IPS-11a (cell line): ENCODE measurements around the gene FTO.

Experiments
- H3K4me3 ChIP-seq: one replicate; pipeline ENCODE4 v1.5.1; 2013; ENCODE audit warnings: low read depth, low read length, control low read depth

The FTO gene

DNA sequence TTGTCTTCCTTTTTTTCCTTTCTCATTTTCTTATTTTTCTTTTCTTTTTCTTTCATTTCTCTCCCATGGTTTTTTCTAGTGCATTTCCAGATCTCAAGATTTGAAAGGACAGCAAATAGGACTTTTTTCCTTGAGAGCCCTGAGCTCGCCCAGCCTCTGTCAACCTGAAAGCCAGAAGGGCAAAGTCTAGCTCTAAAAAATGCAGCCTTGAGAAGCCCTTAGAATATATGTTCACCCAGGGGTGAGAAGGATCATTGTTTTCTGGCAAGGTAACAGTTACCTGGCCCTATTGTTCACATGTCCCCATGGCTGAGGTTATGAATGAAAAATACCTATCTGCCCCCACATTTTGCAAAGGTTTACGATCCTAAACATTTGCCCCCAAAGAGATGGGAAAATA, 364.3 kb downstream of the FTO start:
- no peak overlapping the region for H3K4me3 ChIP-seq

DNA sequence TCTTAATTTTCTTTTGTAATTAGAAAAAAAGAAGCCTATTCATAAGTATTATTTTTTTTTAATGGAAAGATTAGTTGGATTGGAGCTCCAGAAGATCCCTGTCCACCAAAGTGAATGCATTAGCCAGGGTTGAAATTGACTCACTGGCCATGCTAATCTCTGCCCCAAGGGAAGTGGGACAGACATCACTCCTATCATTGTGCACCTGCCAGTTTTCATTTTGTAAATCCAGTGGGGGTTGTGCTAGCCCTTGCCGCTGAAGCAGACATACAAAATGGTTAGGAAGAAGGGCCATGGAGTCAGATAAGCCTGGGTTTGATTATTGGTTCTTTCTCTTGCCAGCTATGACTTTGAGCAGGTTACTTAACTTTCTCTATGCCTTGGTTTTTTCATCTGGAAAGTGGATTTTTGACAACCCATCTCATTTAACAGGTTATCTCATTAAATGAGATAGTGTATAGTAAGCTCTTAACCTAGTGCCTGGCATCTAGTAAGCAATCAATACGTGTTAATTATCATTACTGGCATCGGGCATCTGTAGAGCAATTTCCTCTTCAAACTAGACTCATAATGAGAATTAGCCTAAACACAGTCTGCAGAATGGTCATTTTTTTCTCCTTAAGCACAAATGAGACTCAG, 365.8 kb downstream of the FTO start:
- no peak overlapping the region for H3K4me3 ChIP-seq

DNA sequence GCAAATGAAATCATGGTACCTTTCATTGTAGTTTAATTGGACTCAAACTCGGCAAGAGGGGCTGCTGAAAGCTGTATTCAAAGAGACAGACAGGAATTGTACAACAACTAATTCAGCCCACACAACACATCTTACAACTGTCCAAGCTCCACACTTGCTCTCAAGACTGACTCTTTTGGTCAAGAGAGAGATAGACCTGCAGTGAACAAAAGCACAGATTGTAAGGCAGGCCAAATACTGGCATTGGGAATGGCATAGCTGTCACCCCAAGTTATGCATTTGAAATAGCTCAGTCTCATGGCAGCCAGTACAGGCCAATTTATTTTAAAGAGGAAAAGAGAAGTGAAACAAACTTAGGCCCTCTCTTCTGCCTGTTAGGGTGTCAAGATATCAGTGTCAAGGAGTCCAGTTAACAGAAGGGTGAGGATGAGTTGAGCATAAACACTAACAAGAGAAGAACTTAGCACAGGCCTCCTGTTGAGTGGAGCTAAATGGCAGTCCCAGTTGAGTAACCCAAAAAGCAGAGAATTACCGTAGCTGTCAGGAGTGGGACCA, 366.9 kb downstream of the FTO start:
- H3K4me3 ChIP-seq = no peak overlapping the region

DNA sequence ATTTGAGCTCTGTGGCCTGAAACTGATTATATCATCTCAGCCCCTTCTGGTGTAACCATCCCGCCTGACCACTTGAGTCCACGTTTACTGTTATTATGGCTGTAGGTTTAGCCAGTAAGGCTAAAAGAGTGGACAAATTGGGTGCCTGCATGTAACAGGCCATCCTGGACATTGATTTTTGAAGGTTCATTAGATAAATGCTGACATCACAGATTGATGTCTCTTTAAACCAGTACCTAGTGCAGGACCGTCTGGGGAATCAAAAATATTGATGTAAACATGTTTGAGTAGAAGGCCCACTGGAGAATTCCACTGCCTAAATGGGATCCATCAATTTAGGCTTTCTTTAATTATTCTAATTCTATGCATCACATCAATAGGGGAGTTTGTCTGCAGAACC, 367.6 kb downstream of the FTO start:
- H3K4me3 ChIP-seq = no peak overlapping the region

DNA sequence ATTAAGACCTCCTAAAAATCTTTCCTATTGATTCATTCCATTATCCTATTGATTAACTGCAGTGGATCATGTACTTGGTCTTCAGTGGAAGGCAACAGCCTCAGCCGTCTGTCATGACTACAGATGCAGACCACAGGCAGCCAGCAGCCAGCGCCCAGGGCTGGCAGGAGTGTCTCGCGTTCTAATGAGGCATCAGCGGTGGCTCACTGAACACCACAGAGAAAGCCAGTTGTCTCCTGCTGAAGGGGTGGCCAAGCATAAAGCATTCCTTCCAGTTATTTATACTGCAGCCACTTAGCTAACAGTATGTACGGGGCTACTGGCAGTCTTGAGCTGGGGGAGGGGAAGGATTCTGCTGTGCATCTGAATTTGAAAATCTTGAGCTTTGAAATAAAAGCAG, 368.3 kb downstream of the FTO start:
- no peak overlapping the region for H3K4me3 ChIP-seq

DNA sequence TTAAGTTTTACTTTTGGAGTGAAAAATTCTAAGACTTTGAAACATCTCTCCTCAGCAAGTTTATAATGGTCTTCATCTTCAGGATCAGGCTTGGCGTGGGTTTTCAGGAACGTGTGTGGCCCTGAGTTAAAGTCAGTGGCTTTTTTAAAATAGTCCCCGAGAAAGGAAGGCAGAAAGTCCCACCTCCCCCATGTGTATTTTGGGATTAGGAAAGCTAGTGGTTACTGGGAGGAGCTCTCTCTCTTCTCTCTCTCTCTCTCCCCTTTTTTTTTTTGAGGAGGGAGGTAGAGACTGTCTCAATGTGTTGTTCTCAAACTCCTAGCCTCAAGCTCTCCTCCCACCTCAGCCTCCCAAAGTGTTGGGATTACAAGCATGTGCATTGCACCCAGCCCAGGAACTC, 369.4 kb downstream of the FTO start:
- H3K4me3 ChIP-seq = no peak overlapping the region

DNA sequence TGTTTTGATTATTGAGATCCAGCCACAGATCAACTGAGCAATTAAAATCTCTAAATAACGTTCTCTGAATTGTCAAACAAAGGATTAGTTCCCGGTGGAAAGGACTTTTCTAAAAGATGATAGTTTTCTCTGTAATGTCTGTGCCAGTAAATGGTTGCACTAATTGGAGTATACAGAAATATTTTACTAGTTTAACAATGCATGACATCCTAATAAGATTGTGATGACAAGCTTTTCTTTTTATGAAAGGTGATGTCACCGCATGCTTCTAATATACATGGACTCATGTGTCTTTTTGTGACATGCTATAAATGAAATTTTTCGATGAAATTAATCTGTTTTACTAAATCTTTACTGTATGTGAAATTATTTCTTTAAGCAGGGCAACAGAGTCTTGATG, 371.5 kb downstream of the FTO start:
- H3K4me3 ChIP-seq = no peak overlapping the region

DNA sequence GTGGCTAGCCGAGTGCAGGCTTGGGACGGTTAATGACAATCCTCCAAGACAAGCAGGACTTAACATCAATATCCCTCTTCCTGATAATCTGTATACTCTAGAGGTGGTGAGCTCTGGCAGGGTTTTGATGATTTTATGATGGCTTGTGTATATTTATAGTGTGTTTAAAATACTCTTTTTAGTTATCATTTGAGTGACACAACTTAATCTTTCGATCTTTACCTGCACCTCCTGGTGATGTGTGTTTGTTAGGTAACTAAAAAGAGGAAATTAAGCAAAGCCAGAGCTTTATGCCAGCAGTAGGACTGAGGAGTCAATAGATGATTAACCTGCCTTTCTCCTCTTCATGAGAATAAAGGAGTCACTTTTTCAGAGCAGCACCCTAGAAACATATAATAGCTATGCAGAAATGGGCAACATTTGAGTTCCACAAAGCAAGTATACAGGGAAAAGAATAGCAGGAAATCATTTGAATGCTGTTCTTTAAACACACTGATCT, 372.1 kb downstream of the FTO start:
- H3K4me3 ChIP-seq = no peak overlapping the region

DNA sequence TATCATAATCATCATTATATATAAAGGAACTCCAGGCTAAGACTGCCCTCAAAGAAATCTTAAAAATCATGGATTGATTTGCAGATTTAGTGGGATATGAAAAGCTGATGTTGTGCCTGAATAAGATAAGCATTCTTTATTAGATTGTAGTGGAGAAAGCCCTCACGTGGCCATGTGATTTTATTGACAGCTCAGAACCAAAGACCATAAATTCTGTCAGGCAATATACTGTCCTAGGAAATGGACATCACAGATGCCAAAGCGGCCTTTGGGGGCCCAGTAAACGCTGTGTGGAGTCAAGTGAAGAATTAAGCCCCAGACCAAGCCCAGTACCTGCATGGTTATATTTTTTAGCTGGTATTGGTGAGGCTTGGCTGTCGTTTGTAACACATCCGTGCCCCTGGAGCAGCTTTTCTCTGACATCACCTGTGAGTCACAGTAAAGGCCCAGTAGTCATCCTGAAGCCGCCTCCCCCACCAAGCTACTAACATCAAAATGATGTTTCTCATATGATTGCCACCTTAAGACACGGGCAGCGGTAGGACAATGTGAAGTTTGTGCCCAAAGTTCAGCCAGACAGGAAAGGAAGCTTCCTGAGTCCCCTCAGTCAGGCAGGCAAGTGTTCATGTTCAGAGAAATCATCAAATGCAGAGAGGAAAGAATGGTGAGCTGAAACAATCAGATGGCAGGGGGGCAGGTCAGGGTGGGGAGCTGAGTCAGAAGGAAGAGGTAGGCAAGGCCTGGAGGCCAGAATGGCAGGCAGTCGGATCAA, 373.3 kb downstream of the FTO start:
- no peak overlapping the region for H3K4me3 ChIP-seq

DNA sequence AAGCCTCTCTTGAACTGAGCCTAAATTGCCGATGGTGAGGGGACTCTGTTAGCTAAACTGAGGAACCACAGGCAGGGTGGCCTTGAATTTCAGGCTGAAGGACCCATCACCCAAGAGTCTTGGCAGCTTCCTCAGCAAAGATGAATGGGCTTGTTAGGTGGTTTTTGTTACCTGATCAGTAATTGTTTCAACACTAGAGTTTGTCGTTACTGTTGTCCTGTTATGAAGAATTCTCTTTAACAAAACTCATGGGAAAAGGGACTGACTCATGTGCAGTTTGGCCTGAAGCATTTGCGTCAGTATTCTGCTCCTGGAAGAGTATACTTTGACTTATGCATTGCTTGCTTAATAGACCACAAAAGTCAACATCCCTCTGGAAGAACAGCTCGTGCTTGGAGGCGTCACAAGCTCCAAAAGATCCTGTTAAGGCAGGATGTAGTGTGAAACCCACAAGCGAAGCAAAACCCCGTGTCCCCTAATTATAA, 376.6 kb downstream of the FTO start:
- no peak overlapping the region for H3K4me3 ChIP-seq

DNA sequence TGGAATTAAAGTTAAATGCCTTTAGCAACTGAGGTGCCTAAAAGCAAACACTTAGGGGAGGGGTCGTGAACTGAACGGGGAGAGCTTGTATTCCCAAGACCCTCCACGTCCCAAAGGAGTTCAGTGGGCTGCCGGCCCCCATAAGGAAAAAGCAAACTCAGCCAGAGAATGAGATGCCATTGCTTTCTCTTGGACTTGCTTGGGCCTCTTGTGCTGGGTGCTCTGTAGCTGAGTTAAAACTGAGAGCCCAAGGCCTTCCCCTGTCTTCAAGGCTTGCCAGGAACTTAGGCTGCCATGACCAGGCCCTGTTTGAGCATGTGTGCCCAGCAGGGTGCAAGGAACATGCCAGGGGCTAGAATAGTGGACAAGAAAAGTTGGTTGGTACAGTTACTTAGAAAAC, 382.8 kb downstream of the FTO start:
- H3K4me3 ChIP-seq = no peak overlapping the region

DNA sequence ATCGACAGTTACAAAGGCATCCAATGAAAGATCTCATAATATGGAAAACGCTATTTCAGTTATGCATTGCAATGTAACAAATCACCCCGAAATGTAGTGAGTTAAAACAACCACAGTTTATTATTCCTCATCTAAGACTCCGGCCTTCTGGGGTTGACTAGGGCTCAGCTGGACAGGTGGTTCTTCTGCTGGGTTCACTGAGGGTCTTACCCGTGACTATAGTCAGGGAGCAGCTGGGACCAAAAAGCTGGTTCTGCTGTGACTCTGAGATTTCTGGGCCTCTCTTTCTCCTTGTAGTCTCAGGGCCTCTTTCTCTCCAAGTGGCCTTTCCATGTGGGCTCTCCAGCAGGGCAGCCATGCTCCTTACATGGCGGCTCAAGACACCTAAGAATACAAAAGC, 386.6 kb downstream of the FTO start:
- no peak overlapping the region for H3K4me3 ChIP-seq

DNA sequence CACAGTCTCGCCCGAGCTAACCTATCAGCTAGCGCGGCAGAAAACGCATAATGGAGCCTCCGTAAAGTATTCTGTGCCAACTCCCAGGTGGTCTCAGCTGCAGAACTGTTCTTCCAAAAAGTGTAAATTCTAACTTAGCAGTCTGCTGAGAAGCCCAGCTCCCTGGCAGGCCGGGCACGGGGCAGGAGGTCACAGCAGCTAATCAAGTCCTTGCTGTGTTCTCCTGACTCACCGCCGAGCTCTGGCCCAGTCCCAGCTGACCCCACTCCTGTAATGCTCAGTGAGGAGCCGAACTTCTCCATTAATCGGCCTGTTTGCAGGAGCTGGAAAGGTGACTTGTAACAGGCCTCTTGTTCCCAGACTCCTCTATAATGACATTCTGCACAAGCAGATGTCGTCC, 389.3 kb downstream of the FTO start:
- no peak overlapping the region for H3K4me3 ChIP-seq

DNA sequence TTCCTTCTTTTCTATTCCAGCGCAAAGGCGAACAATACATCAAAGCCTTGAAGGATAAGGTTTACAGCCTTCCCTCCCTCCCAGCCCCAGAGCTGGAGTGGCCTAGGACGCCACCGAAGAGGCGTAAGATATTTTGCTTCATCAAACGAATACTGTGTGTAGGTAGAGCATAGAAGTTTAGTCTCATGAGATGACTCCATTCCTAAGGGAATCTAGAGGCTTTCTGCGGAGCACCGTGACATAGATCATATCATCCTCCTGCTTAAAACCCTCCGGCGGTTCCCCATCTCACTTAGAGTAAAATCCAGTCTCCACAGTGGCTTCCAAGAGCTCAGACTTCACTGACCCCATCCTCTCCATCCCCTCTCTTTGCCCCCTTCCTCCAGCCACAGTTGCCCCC, 390.7 kb downstream of the FTO start:
- H3K4me3 ChIP-seq = no peak overlapping the region

DNA sequence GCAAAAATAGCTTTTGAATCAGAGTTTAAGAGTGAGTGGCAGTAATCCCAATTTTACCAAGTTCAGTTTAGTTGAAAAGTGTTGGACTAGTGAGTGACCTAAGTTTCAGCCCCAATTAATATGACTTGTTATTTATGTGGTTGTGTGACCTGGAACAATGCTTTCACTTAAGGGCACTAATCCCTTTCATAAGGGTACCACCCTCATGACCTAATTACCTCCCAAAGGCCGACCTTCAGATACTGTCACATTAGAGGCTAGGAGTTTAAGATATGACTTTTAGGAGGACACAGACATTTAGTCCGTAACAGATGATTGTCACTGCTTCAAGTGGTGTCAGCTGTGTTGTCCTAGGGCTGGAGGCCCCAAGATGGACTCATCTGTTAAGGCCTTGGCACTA, 392.7 kb downstream of the FTO start:
- H3K4me3 ChIP-seq = no peak overlapping the region

DNA sequence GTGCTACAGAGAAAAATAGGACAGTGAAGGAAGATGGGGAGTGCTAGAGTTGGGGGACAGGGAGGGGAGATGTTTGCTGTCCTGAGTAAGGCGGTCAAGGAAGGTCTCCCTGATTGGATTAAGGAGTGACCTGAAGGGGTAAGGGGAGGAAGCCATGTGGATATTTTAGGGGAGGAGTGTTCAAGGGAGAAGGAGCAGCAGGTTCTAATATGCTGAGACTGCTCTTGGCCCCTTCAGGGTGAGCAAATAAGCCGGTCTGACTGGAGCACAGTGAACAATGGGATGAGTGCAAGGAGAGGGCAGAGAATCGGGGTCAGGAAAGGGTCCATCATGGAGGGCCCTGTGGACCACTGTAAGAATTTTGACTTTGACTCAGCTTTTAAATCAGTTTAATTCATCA, 393.8 kb downstream of the FTO start:
- no peak overlapping the region for H3K4me3 ChIP-seq

DNA sequence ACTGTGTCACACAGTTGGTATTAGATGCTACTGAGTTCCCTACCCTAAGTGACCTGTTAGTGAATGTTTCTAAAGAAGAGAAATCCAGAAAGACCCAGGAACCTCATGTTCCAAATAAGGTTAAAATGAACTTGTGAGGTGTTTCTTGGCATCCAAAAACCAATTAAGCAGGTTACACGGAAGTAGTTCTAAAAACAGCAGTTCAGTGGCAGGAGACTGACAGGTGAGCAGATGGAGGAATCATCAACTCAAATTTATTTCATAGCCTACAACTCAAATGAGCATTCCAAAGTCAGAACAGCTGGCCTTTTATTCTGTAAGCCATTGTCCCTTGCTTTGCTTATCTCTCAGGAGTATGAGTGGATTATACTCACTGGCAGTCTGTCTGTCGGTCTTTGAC, 394.3 kb downstream of the FTO start:
- H3K4me3 ChIP-seq = no peak overlapping the region

DNA sequence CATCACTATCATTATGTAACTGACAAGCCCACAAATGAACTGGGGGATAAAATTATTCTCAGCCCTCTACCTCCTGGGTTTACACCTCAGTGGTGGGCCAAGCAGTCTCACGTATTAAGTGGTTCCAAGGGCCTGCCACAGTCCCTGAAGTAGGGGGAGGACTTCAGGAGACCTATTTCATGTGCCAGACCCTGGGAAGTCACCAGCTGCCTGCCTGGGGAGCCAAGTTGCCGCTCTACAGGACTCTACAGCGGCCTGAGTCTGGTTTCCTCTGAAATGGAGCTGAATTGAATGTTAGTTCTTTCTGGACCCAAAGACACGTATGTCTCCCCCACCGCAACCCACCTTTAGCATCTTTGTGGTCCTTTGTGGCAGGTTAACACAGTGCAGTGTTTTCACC, 395.7 kb downstream of the FTO start:
- no peak overlapping the region for H3K4me3 ChIP-seq

DNA sequence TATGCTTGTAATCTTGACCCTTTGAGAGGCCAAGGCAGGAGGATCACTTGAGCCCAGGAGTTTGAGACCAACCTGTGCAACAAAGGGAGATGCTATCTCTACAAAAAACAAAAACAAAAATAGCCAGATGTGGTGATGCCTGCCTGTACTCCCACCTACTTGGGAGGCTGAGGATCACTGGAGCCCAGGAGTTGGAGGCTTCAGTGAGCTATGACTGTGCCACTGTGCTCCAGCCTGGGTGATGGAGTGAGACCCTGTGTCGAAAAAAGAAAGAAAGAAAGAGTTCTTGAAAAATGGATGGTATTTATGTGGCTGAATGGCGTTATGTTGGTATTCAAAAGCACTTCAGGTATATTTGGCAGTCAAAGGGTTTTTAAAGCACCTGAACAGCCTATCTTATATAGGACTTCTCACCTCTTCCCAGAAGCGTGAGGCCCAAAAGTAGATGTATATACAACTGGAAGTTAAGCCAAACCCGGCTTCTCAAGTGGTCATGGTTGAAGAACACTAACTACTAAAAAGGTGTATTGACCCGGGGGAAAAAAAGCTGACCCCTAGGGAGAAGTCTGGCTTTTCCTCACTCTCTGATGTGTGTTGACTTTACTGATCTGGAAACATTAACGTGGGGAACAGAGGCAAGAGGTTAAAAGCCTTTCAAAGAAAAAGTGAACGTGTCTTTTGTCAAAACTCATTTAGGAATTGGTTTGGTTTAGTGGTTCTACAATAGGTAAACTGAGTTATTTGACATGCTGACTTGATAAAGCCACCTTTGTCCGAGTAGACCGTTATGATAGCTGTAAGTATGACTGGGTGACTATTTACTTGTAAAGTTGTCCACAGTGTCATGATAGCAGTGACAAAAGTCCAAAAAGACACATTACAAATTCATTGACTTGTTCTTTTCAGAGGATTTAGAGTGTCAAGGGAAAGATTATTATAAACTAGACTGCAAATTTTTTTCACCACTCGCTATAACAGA, 399.2 kb downstream of the FTO start:
- no peak overlapping the region for H3K4me3 ChIP-seq

DNA sequence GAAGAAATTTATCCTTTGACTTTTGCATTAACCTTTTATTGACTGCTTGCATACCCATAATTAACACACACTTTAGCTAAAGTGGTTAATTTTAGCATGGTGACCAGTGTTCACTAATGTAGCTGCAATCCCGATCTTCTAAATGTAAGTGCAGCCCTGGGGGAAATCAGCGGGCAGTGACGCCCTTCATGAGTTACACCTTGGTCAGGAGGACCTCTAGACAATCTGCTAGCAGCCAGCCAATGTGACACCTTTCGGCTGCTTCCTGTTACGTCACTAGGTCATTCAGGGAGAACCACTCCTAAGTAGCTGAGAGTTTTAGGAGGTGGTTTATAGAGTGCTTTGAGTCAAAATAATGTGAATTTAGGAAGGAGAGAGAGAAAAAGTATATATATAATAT, 402.1 kb downstream of the FTO start:
- H3K4me3 ChIP-seq = no peak overlapping the region

DNA sequence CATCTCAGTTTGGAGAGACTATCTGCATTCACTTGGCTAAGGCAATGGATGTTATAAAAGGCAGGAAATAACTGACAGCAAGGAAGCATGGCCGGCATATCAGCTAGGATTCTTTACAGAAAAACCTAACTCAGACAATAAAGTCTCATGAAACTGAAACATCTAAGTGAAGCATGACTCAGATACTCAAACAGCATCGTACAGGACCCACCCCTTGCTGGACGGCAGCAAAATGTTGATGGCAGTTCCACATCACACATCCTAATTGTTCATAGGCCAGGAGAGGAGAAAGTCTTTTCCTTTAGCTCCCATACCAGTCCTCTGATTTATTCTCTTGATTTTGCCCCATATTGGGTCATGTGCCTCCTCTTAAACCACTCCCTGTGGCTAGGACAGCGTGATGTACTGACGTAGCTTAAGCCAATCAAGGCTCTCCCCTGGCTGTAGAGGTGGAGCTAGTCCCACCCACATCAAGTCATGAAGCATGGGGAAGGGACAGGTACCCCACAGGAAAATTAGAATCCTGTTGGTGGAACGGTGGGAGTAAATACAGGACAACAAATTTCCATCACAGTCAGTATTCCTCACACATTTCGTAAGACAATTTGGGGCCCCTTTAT, 403.7 kb downstream of the FTO start:
- no peak overlapping the region for H3K4me3 ChIP-seq
